OCI-LY1 (cell line): ENCODE results near the gene AQP12B.

Experiments
- H2AFZ ChIP-seq: fragments of 200-600 bp; sonication (generic), shearing (Covaris generic); 2 replicates; pipeline ENCODE4 v1.6.0; 2014; ENCODE audit warnings: antibody characterized with exemption, mild to moderate bottlenecking, low read length
- H3F3A ChIP-seq: fragments of 200-600 bp; sonication (generic), shearing (Covaris generic); 2 replicates; pipeline ENCODE4 v1.6.0; 2014; ENCODE audit warnings: mild to moderate bottlenecking, antibody characterized with exemption, low read length, moderate library complexity; ENCODE audit not compliant: insufficient read depth
- H3K27ac ChIP-seq: fragments of 200-600 bp; sonication (generic); 2 replicates; pipeline ENCODE4 v1.5.1; 2014; ENCODE audit warnings: low read length, mixed run types, mild to moderate bottlenecking, low read depth; ENCODE audit not compliant: poor library complexity, severe bottlenecking
- H3K27me3 ChIP-seq: fragments of 200-600 bp; sonication (generic); 2 replicates; pipeline ENCODE4 v1.6.0; 2014; ENCODE audit warnings: antibody characterized with exemption, mild to moderate bottlenecking, low read length, moderate library complexity; ENCODE audit not compliant: insufficient read depth
- H3K36me3 ChIP-seq: fragments of 200-600 bp; sonication (generic); 2 replicates; pipeline ENCODE4 v1.6.1; 2014; ENCODE audit warnings: mild to moderate bottlenecking, antibody characterized with exemption, low read length, moderate library complexity, mixed read lengths; ENCODE audit not compliant: insufficient read depth
- H3K4me1 ChIP-seq: fragments of 200-600 bp; sonication (generic); 2 replicates; pipeline ENCODE4 v1.5.1; 2014; ENCODE audit warnings: mild to moderate bottlenecking, low read length, moderate library complexity; ENCODE audit not compliant: insufficient read depth, severe bottlenecking
- H3K4me2 ChIP-seq: fragments of 200-600 bp; sonication (generic), shearing (Covaris generic); 2 replicates; pipeline ENCODE4 v1.6.1; 2014; ENCODE audit warnings: low read length
- H3K4me3 ChIP-seq: fragments of 200-600 bp; sonication (generic); 2 replicates; pipeline ENCODE4 v1.5.1; 2014; ENCODE audit warnings: low read length, low read depth, mild to moderate bottlenecking, mixed read lengths; ENCODE audit not compliant: poor library complexity, severe bottlenecking
- H3K79me2 ChIP-seq: fragments of 200-600 bp; shearing (Covaris generic); 2 replicates; pipeline ENCODE4 v1.6.1; 2016; ENCODE audit warnings: mixed run types, low read length, mixed read lengths; ENCODE audit not compliant: insufficient read depth
- H3K9ac ChIP-seq: fragments of 200-600 bp; sonication (generic), shearing (Covaris generic); 2 replicates; pipeline ENCODE4 v1.6.1; 2014; ENCODE audit warnings: mild to moderate bottlenecking, low read length, mixed read lengths
- H3K9me2 ChIP-seq: fragments of 200-600 bp; sonication (generic), shearing (Covaris generic); 2 replicates; pipeline ENCODE4 v1.6.1; 2014; ENCODE audit warnings: low read depth, mild to moderate bottlenecking, low read length, mixed read lengths
- H3K9me3 ChIP-seq: fragments of 200-600 bp; shearing (Covaris generic); 2 replicates; pipeline ENCODE4 v1.6.1; 2014; ENCODE audit warnings: low read length, mixed read lengths
- H4K20me1 ChIP-seq: fragments of 200-600 bp; sonication (generic), shearing (Covaris generic); 2 replicates; pipeline ENCODE4 v1.6.0; 2016; ENCODE audit warnings: mild to moderate bottlenecking, low read length; ENCODE audit not compliant: insufficient read depth
- EZH2 ChIP-seq: fragments of 200-600 bp; sonication (generic), shearing (Covaris generic); IDR thresholded peaks from 2 replicates; pipeline ENCODE4 v1.8.0; 2017; ENCODE audit warnings: borderline replicate concordance, mixed run types, mild to moderate bottlenecking, antibody characterized with exemption, low read length, moderate library complexity, mixed read lengths
- TF ChIP-seq, protein P1 (sequence below): fragments of 200-600 bp; sonication (generic), shearing (Covaris generic); IDR thresholded peaks from 2 replicates; pipeline ENCODE4 v1.5.1; 2017; ENCODE audit warnings: mild to moderate bottlenecking, antibody characterized with exemption, low read length, moderate library complexity, mixed read lengths

The AQP12B gene

DNA sequence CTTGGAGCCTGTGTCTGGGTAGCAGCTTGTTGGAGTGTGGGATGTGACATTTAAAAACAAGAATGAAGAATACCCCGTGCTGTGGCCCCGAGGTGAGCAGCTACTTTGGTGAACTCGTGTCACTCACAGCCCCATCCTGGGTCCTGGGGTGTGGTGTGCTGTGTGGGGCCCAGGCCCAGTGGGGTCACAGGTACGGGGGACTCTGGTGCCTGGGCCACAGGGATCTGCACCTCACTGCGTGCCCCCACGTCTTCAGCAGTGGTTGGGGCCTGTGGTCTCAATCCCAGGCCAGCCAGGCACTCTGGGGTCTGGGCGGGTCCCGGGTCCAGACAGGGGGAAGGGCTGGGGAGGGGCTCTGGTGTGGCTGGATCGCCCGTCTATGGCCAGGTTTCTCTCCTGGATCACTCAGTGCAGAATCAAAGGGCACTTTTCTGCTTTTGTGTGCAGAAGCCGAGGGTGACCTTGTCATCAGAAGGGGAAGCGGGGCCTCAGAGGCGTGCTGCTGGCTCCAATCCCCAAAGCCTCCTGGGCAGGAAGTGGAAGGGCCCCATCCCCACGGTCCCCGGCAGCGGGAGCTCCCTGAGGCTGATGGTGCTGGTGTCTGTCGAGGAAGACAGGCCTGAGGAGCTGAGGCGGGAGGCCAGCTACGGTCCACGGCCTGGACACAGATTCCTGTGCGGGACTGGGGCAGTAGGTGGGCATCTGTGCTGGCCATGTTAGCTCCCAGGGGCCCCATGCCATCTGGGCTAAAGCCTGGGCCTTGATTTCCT is 56.0 kb downstream of the AQP12B start:
- Histone ChIP-seq H3K4me2 (no peak overlapping the region), H3K36me3 (no peaks in the 10 kb centered on the region), H3K4me3 (no peak overlapping the region), H3K79me2 (no peaks in the 10 kb centered on the region), H3K9me2 (no peaks in the 10 kb centered on the region), H3K4me1 (no peaks in the 10 kb centered on the region), H3K9ac (no peak overlapping the region), H3K27me3 (no peaks in the 10 kb centered on the region), H4K20me1 (no peaks in the 10 kb centered on the region), H3K9me3 (no peaks in the 10 kb centered on the region), H2AFZ (no peak overlapping the region), H3K27ac (no peak overlapping the region), H3F3A (no peaks in the 10 kb centered on the region)
- TF ChIP-seq, protein P1, sequence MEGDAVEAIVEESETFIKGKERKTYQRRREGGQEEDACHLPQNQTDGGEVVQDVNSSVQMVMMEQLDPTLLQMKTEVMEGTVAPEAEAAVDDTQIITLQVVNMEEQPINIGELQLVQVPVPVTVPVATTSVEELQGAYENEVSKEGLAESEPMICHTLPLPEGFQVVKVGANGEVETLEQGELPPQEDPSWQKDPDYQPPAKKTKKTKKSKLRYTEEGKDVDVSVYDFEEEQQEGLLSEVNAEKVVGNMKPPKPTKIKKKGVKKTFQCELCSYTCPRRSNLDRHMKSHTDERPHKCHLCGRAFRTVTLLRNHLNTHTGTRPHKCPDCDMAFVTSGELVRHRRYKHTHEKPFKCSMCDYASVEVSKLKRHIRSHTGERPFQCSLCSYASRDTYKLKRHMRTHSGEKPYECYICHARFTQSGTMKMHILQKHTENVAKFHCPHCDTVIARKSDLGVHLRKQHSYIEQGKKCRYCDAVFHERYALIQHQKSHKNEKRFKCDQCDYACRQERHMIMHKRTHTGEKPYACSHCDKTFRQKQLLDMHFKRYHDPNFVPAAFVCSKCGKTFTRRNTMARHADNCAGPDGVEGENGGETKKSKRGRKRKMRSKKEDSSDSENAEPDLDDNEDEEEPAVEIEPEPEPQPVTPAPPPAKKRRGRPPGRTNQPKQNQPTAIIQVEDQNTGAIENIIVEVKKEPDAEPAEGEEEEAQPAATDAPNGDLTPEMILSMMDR: no peak
- no peak for TF ChIP-seq EZH2
